ENCODE measurements around the gene DDX43. TPM values are rescaled to one million over a fixed set of nuclear protein-coding genes. Genes with fewer than 3 reads are reported as not detected.

Gene DDX43
- total and polyA plus RNA-seq, 4 donors: 0.13 to 0.75 (median 0.22) TPM

- H3K9ac ChIP-seq (ENCODE audit: low read depth in 1 of 2, low read length in 2 of 2): no peak overlapping the region
- H3K4me3 ChIP-seq (ENCODE audit: low read depth in 1 of 3, low read length in 3 of 3): no peak overlapping the region
- no peaks in the 10 kb centered on the region for H3K27me3 ChIP-seq (ENCODE audit: control insufficient read depth in 4 of 4, insufficient read depth in 4 of 4, low read length in 3 of 4)
- H3K4me1 ChIP-seq (ENCODE audit: control insufficient read depth in 4 of 4, insufficient read depth in 4 of 4, low read length in 3 of 4): no peaks in the 10 kb centered on the region
- no peak for DNase-seq (ENCODE audit: low spot score)
- no peaks in the 10 kb centered on the region for H3K36me3 ChIP-seq (ENCODE audit: control insufficient read depth in 4 of 4, insufficient read depth in 3 of 4, low read depth in 1 of 4, low read length in 3 of 4)
- TF ChIP-seq MAX (IDR thresholded peaks at IDR 0.05) (no peak), REST (IDR thresholded peaks at IDR 0.05) (no peak), CTCF (IDR thresholded peaks at IDR 0.05; ENCODE audit: low read depth, low read length, missing input control) (no peak), HNF4G (IDR thresholded peaks at IDR 0.05) (no peak), RAD21 (IDR thresholded peaks at IDR 0.05) (no peak), ATF3 (IDR thresholded peaks at IDR 0.05) (no peak), ZBTB33 (IDR thresholded peaks at IDR 0.05) (no peak), EGR1 (IDR thresholded peaks at IDR 0.05; ENCODE audit: low read depth in 2 of 2) (no peak), TAF1 (conservative IDR thresholded peaks at IDR 0.05) (no peak), FOXA2 (IDR thresholded peaks at IDR 0.05) (no peak), NR2F2 (IDR thresholded peaks at IDR 0.05) (no peak), GABPA (IDR thresholded peaks at IDR 0.05 in 1 of 2, conservative IDR thresholded peaks at IDR 0.05 in 1 of 2) (no peak), FOXA1 (IDR thresholded peaks at IDR 0.05) (no peak), HNF4A (conservative IDR thresholded peaks at IDR 0.05) (no peak), RXRA (IDR thresholded peaks at IDR 0.05) (no peak), SP1 (IDR thresholded peaks at IDR 0.05) (no peak), YY1 (IDR thresholded peaks at IDR 0.05) (no peak)
- H3K27ac ChIP-seq (ENCODE audit: low read depth in 1 of 2, low read length in 2 of 2): no peak overlapping the region
- 90% methylated on average over 14 of the region's 14 CpGs for WGBS
- no peaks in the 10 kb centered on the region for H3K9me3 ChIP-seq (ENCODE audit: control insufficient read depth in 4 of 4, low read length in 3 of 4)
These were observed 30.5 kb upstream of the DDX43 start for GRCh38 chr6:73364121-73364520.

GRCh38 chr6:73364549-73364948 is 30.1 kb upstream of the DDX43 start:
- H3K27ac ChIP-seq (ENCODE audit: low read depth in 1 of 2, low read length in 2 of 2): no peak overlapping the region
- H3K9me3 ChIP-seq (ENCODE audit: control insufficient read depth in 4 of 4, low read length in 3 of 4): peaks cover 0 to 1% (median 0%) of the 10 kb centered on the region in 4 donors
- H3K36me3 ChIP-seq (ENCODE audit: control insufficient read depth in 4 of 4, insufficient read depth in 3 of 4, low read depth in 1 of 4, low read length in 3 of 4): no peaks in the 10 kb centered on the region
- TF ChIP-seq CTCF (IDR thresholded peaks at IDR 0.05; ENCODE audit: low read depth, low read length, missing input control): no peak
- TF ChIP-seq FOXA1 (IDR thresholded peaks at IDR 0.05): no peak
- WGBS: 87% methylated on average over 9 of the region's 9 CpGs
- no peak overlapping the region for H3K4me3 ChIP-seq (ENCODE audit: low read depth in 1 of 3, low read length in 3 of 3)
- no peak overlapping the region for H3K9ac ChIP-seq (ENCODE audit: low read depth in 1 of 2, low read length in 2 of 2)
- H3K27me3 ChIP-seq (ENCODE audit: control insufficient read depth in 4 of 4, insufficient read depth in 4 of 4, low read length in 3 of 4): no peaks in the 10 kb centered on the region
- no peaks in the 10 kb centered on the region for H3K4me1 ChIP-seq (ENCODE audit: control insufficient read depth in 4 of 4, insufficient read depth in 4 of 4, low read length in 3 of 4)
- DNase-seq (ENCODE audit: low spot score): no peak

Measured in liver (tissue), 9 donors.